22Rv1 (cell line): ENCODE results near the gene DUS4L.

Source experiments
- ZFX ChIP-seq: fragments of 450-650 bp; IDR thresholded peaks from 2 replicates; pipeline ENCODE4 v1.6.1; 2017; ENCODE audit warnings: antibody characterized with exemption, borderline replicate concordance
- TF ChIP-seq, protein P1 (sequence below): fragments of 450-650 bp; IDR thresholded peaks from 2 replicates; pipeline ENCODE4 v1.5.1; 2017; ENCODE audit warnings: mild to moderate bottlenecking

DNA sequence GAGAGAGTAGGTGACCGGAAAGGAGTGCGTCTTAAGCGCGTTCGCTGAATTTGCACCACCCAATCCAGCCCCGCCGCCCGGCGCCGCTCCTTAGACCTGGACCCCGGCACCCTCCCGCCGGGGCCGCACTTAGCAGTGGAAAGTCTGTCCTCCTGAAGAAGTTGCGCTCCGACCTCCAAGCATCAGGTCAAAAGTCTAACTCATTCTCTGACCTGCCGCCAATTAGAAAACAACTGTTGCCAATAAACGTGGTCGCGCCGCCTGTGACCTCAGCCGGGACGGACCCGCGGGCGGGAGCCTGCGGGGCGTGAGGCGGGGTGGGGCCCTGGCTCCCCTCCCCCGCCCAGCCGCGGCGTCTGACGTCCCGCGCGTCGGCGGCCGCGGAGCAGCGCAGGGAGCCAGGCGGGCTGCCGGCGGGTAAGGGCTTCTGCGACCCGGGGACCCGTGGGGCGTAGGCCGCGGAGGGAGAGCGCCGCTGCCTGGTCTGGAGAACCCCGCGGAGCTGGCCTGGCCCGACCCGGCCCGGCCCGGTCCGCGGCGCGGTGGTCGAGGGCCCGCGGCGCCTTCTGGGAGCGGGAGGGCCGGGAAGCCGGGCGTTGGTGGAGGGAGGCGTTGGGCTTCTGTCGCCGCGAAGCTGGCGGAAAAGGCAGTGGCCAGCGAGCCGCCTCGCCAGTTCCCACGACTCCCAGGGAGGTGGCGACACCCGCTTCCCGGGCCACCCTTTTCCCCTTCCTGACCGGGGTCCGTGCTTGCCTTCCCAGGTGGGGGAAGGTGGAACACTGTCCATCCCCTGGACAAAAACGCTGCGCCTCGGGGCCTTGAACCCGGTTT, 16.3 kb downstream of the DUS4L start, which contains the start of gene BCAP29:
- TF ChIP-seq, protein P1, sequence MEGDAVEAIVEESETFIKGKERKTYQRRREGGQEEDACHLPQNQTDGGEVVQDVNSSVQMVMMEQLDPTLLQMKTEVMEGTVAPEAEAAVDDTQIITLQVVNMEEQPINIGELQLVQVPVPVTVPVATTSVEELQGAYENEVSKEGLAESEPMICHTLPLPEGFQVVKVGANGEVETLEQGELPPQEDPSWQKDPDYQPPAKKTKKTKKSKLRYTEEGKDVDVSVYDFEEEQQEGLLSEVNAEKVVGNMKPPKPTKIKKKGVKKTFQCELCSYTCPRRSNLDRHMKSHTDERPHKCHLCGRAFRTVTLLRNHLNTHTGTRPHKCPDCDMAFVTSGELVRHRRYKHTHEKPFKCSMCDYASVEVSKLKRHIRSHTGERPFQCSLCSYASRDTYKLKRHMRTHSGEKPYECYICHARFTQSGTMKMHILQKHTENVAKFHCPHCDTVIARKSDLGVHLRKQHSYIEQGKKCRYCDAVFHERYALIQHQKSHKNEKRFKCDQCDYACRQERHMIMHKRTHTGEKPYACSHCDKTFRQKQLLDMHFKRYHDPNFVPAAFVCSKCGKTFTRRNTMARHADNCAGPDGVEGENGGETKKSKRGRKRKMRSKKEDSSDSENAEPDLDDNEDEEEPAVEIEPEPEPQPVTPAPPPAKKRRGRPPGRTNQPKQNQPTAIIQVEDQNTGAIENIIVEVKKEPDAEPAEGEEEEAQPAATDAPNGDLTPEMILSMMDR, result peak; percentile 61
- no peak for TF ChIP-seq ZFX
